Naive thymus-derived CD4-positive, alpha-beta T cell (primary cell): ENCODE results near the gene BCL11B. TPM values are rescaled to one million over a fixed set of nuclear protein-coding genes. Genes with fewer than 3 reads are reported as not detected.

Source experiments
- ATAC-seq: fragments of 150-1000 bp; cut with Tn5 transposase; 2 replicates; pipeline ENCODE4 v1.10.0; 2021; ENCODE audit warnings: mild to moderate bottlenecking, moderate library complexity
- CTCF ChIA-PET: fragments of 350-600 bp; sonication (Branson Sonifier 250); formaldehyde crosslinking; loops from one replicate; lab custom pipeline; 2021; ENCODE audit warnings: antibody characterized with exemption; lab: Charles Lee
- POLR2A ChIA-PET: fragments of 350-600 bp; sonication (Branson Sonifier 250); formaldehyde crosslinking; loops from one replicate; lab custom pipeline; 2021; ENCODE audit warnings: antibody characterized with exemption, inconsistent platforms; lab: Charles Lee
- DNase-seq, 9 donors: peaks; one replicate each; pipeline versions ENCODE4 v3.0.0 to v3.0.0-alpha.2; 2020 to 2022; ENCODE audit warnings: mixed read lengths in 1 of 9
- H3K27ac ChIP-seq: one replicate; pipeline ENCODE4 v1.7.0; 2013; ENCODE audit warnings: mild to moderate bottlenecking, low read depth, low read length, moderate library complexity
- H3K27me3 ChIP-seq, 2 donors: one replicate each; pipeline ENCODE4 v1.7.0; 2013; ENCODE audit warnings: low read length in 2 of 2, mild to moderate bottlenecking in 2 of 2, moderate library complexity in 2 of 2; ENCODE audit not compliant: control insufficient read depth in 2 of 2, insufficient read depth in 2 of 2
- H3K36me3 ChIP-seq, 3 experiments: 1 replicate in 2 of 3; 2 replicates in 1 of 3; pipeline ENCODE4 v1.7.0; 2013; ENCODE audit warnings: low read length in 3 of 3, mild to moderate bottlenecking in 3 of 3, moderate library complexity in 1 of 3; ENCODE audit not compliant: insufficient read depth in 3 of 3, control insufficient read depth in 2 of 3
- H3K4me1 ChIP-seq, 2 donors: one replicate each; pipeline ENCODE4 v1.7.0; 2013; ENCODE audit warnings: low read length in 2 of 2, mild to moderate bottlenecking in 2 of 2, moderate library complexity in 1 of 2; ENCODE audit not compliant: control insufficient read depth in 2 of 2, insufficient read depth in 2 of 2
- H3K4me3 ChIP-seq: 2 replicates; pipeline ENCODE4 v1.7.0; 2013; ENCODE audit warnings: mild to moderate bottlenecking, low read length
- H3K9me3 ChIP-seq, 3 experiments: 1 replicate in 2 of 3; 2 replicates in 1 of 3; pipeline ENCODE4 v1.7.0; 2013; ENCODE audit warnings: low read length in 3 of 3; ENCODE audit not compliant: control insufficient read depth in 2 of 3
- H3K27ac Mint-ChIP-seq, 9 donors: one replicate each; pipeline ENCODE4 v1.8.0; 2020 to 2022; ENCODE audit warnings: mixed read lengths in 9 of 9, mild to moderate bottlenecking in 8 of 9, moderate library complexity in 5 of 9, inconsistent platforms in 2 of 9
- H3K27me3 Mint-ChIP-seq, 5 donors: one replicate each; pipeline ENCODE4 v1.8.0; 2021 to 2022; ENCODE audit warnings: mixed read lengths in 5 of 5, mild to moderate bottlenecking in 1 of 5
- H3K36me3 Mint-ChIP-seq, 5 donors: one replicate each; pipeline ENCODE4 v1.8.0; 2020 to 2022; ENCODE audit warnings: mixed read lengths in 5 of 5, mild to moderate bottlenecking in 3 of 5, inconsistent platforms in 1 of 5
- H3K4me1 Mint-ChIP-seq, 7 donors: one replicate each; pipeline ENCODE4 v1.8.0; 2020 to 2022; ENCODE audit warnings: mixed read lengths in 7 of 7, mild to moderate bottlenecking in 3 of 7, inconsistent platforms in 1 of 7
- H3K4me3 Mint-ChIP-seq, 10 donors: one replicate each; pipeline ENCODE4 v1.8.0; 2020 to 2022; ENCODE audit warnings: mild to moderate bottlenecking in 10 of 10, mixed read lengths in 10 of 10, moderate library complexity in 6 of 10, inconsistent platforms in 2 of 10
- H3K9me3 Mint-ChIP-seq, 11 donors: one replicate each; pipeline ENCODE4 v1.8.0; 2020 to 2022; ENCODE audit warnings: mixed read lengths in 11 of 11, mild to moderate bottlenecking in 4 of 11, inconsistent platforms in 1 of 11, moderate library complexity in 1 of 11
- intact Hi-C, 2 donors: fragments of 100-400 bp; cut with micrococcal nuclease; formaldehyde crosslinking; loops; one replicate each; pipeline ENCODE4 v1.15.1; 2023
- polyA plus RNA-seq, 2 donors: library from polyadenylated mRNA; unstranded; fragments of 300-500 nt; fragmentation: Illumina TruSeq; gene quantifications; one replicate each; pipeline ENCODE4 v1.2.3, GENCODE V29; 2021
- total RNA-seq, 6 experiments: library from RNA in 5 of 6; stranded (reverse) in 5 of 6; gene quantifications; 1 replicate in 5 of 6; 2 replicates in 1 of 6; pipeline ENCODE4 v1.2.3 and lab custom pipeline; 2021 to 2026

The BCL11B gene
- total and polyA plus RNA-seq, 7 experiments from 2014 or later = 10.9 to 269 (median 145) TPM

DNA sequence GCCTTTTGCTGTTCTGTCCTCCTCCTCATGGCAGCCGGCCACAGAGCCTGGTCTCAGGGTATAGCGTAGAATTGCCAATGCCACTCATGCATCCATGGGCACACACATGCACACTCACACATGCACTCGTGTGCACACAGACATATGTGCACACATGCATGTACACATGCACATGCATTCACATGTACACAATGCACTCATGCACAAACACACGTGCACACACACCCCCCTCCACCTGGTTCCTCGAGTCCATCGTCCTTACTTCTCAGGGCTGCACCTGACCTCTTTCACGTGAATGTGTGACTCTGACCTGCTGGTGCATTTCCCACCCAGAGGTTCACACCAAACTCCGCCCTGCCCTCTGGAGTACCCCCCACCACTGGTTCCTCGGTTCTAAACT lies 60.6 kb downstream of the BCL11B start:
- Histone ChIP-seq H3K4me1 (peaks cover 92 to 98% of the 10 kb centered on the region in 2 donors), H3K27me3 (no peaks in the 10 kb centered on the region), H3K36me3 (peaks cover 0 to 41% (median 6%) of the 10 kb centered on the region in 3 experiments), H3K9me3 (no peaks in the 10 kb centered on the region), H3K27ac (peak overlapping the region; percentile 85), H3K4me3 (peak overlapping the region; percentile 10)
- ChIA-PET CTCF (interaction anchor here (0.9 kb wide), 1 partner anchor 11 kb away, joined by 3 read pairs; no protein-coding TSS in a partner anchor), POLR2A (interaction anchor here (23.0 to 69.0 kb wide), 3 partner anchors 2 to 55 kb away, joined by 396 to 2458 read pairs (median 2458); partner anchors contain the start of gene BCL11B)
- Mint-ChIP-seq H3K27me3 (no peaks in the 10 kb centered on the region), H3K4me1 (peaks cover 72 to 100% (median 99%) of the 10 kb centered on the region in 7 donors), H3K27ac (peak overlapping the region; percentile 86 to 100 (median 98)), H3K9me3 (peaks cover 0 to 12% (median 0%) of the 10 kb centered on the region in 11 donors), H3K36me3 (peaks cover 4 to 44% (median 24%) of the 10 kb centered on the region in 5 donors), H3K4me3 (peak overlapping the region; percentile 64 to 94 (median 88))
- intact Hi-C loops = no loop called here
- DNase-seq (no peak), ATAC-seq (no peak)

GRCh38 chr14:99210333-99210732 lies 61.7 kb downstream of the BCL11B start:
- H3K27me3 Mint-ChIP-seq = no peaks in the 10 kb centered on the region
- H3K36me3 ChIP-seq = peaks cover 0 to 47% (median under 1%) of the 10 kb centered on the region in 3 experiments
- peaks cover 4 to 44% (median 30%) of the 10 kb centered on the region in 5 donors for H3K36me3 Mint-ChIP-seq
- H3K27ac ChIP-seq = peak overlapping the region; percentile 85
- CTCF ChIA-PET = interaction anchor here (0.6 to 1.4 kb wide), 2 partner anchors 19 to 52 kb away, joined by 3 to 4 read pairs; no protein-coding TSS in a partner anchor
- H3K4me1 ChIP-seq = peaks cover 89 to 98% of the 10 kb centered on the region in 2 donors
- DNase-seq (no peak), ATAC-seq (no peak)
- peak overlapping the region; percentile 86 to 100 (median 98) for H3K27ac Mint-ChIP-seq
- H3K9me3 ChIP-seq = no peaks in the 10 kb centered on the region
- peak overlapping the region; percentile 10 for H3K4me3 ChIP-seq
- peaks cover 0 to 12% (median 0%) of the 10 kb centered on the region in 11 donors for H3K9me3 Mint-ChIP-seq
- H3K4me3 Mint-ChIP-seq = peak overlapping the region; percentile 47 to 94 (median 88)
- intact Hi-C loops = loop anchor here in 1 of 2 donors (1.0 kb wide), 1 partner anchor 8 kb away; no protein-coding TSS in a partner anchor
- POLR2A ChIA-PET = interaction anchor here (1.0 to 69.0 kb wide), 4 partner anchors 1 to 1000 kb away, joined by 3 to 2458 read pairs (median 1427); partner anchors contain the start of gene BCL11B
- H3K27me3 ChIP-seq = no peaks in the 10 kb centered on the region
- H3K4me1 Mint-ChIP-seq = peaks cover 72 to 100% (median 99%) of the 10 kb centered on the region in 7 donors

DNA sequence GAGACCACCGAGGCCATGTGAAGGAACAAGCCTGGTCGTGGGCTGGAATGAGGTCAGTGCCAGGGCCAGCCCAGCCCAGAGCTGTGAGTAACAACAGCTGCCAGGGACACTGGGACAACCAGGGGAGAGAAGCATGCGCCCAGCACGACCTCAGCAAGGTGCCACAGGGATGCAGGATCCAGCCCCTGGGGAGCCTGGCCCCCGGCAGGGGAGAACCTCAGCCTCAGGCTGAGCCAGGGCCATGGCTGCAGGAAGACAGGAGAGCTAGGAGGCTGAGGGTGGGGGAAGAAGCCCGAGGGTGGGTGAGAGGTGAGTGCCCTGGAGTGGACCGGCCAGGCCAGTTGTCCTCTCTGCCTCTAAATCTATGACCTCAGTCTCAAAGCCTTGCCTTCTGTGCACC lies 62.6 kb downstream of the BCL11B start:
- Histone ChIP-seq H3K36me3 (peaks cover 0 to 55% (median 5%) of the 10 kb centered on the region in 3 experiments), H3K27ac (peak overlapping the region; percentile 85), H3K9me3 (no peaks in the 10 kb centered on the region), H3K27me3 (no peaks in the 10 kb centered on the region), H3K4me1 (peaks cover 90 to 99% of the 10 kb centered on the region in 2 donors), H3K4me3 (peak overlapping the region; percentile 8)
- no peaks in the 10 kb centered on the region for H3K27me3 Mint-ChIP-seq
- H3K27ac Mint-ChIP-seq = peak overlapping the region; percentile 86 to 100 (median 98)
- ChIA-PET CTCF (interaction anchor here (1.4 kb wide), 1 partner anchor 53 kb away, joined by 4 read pairs; no protein-coding TSS in a partner anchor), POLR2A (interaction anchor here (1.0 to 69.0 kb wide), 4 partner anchors 0 to 999 kb away, joined by 3 to 2458 read pairs (median 1427); partner anchors contain the start of gene BCL11B)
- ATAC-seq (no peak), DNase-seq (no peak)
- peaks cover 0 to 12% (median 0%) of the 10 kb centered on the region in 11 donors for H3K9me3 Mint-ChIP-seq
- H3K36me3 Mint-ChIP-seq = peaks cover 4 to 52% (median 37%) of the 10 kb centered on the region in 5 donors
- H3K4me3 Mint-ChIP-seq = peak overlapping the region; percentile 41 to 94 (median 88)
- intact Hi-C loops = no loop called here
- peaks cover 78 to 100% (median 99%) of the 10 kb centered on the region in 7 donors for H3K4me1 Mint-ChIP-seq

- Mint-ChIP-seq H3K27me3 (no peaks in the 10 kb centered on the region), H3K36me3 (peaks cover 4 to 49% (median 36%) of the 10 kb centered on the region in 5 donors), H3K4me3 (peak overlapping the region; percentile 45 to 94 (median 88)), H3K9me3 (peaks cover 0 to 5% (median 0%) of the 10 kb centered on the region in 11 donors), H3K27ac (peak overlapping the region; percentile 53 to 100 (median 98)), H3K4me1 (peaks cover 78 to 100% (median 99%) of the 10 kb centered on the region in 7 donors)
- ChIA-PET CTCF (interaction anchor here (0.6 to 2.6 kb wide), 3 partner anchors 17 to 22 kb away, joined by 3 to 8 read pairs (median 7); no protein-coding TSS in a partner anchor), POLR2A (interaction anchor here (1.1 to 69.0 kb wide), 5 partner anchors 1 to 1072 kb away, joined by 3 to 2458 read pairs (median 396); partner anchors contain the start of gene BCL11B)
- Histone ChIP-seq H3K4me3 (peak overlapping the region; percentile 8), H3K27me3 (no peaks in the 10 kb centered on the region), H3K36me3 (peaks cover 0 to 56% (median 5%) of the 10 kb centered on the region in 3 experiments), H3K4me1 (peaks cover 92 to 100% of the 10 kb centered on the region in 2 donors), H3K9me3 (no peaks in the 10 kb centered on the region), H3K27ac (peak overlapping the region; percentile 85)
- intact Hi-C loops = no loop called here
- DNase-seq (no peak), ATAC-seq (no peak)
Measured at GRCh38 chr14:99208318-99208717, 63.7 kb downstream of the BCL11B start.

DNA sequence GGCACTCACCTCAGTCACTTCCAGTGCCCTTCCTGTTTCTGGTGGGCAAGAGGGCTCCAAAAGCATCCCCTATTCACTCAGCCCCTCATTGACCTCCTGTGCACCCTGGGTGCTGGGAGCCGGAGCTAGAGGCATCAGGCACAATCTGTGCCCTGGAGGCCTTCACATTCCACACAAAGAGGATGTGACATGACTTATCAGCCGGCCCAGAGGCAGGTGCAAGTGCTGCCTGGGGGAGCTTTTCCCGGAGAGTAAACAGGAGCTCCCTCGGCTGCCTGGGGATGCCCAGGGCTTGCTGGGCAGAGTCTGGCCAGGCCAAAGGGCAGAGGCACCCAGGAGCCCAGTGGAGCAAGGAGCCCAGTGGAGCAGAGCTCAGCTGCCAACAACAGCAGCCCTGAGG lies 64.5 kb downstream of the BCL11B start:
- intact Hi-C loops = loop anchor here in 1 of 2 donors (1.0 kb wide), 1 partner anchor 8 kb away; no protein-coding TSS in a partner anchor
- no peaks in the 10 kb centered on the region for H3K27me3 Mint-ChIP-seq
- peak overlapping the region; percentile 86 to 100 (median 98) for H3K27ac Mint-ChIP-seq
- DNase-seq (no peak), ATAC-seq (no peak)
- Histone ChIP-seq H3K36me3 (peaks cover 0 to 55% (median 5%) of the 10 kb centered on the region in 3 experiments), H3K9me3 (no peaks in the 10 kb centered on the region), H3K27me3 (no peaks in the 10 kb centered on the region), H3K27ac (peak overlapping the region; percentile 85), H3K4me3 (no peak overlapping the region), H3K4me1 (peaks cover 92 to 100% of the 10 kb centered on the region in 2 donors)
- H3K36me3 Mint-ChIP-seq = peaks cover 4 to 47% (median 34%) of the 10 kb centered on the region in 5 donors
- peak overlapping the region; percentile 45 to 94 (median 88) for H3K4me3 Mint-ChIP-seq
- H3K4me1 Mint-ChIP-seq = peaks cover 78 to 100% (median 99%) of the 10 kb centered on the region in 7 donors
- ChIA-PET POLR2A (interaction anchor here (0.6 to 69.0 kb wide), 7 partner anchors 2 to 1071 kb away, joined by 3 to 2458 read pairs (median 3); partner anchors contain the start of gene BCL11B), CTCF (interaction anchor here (0.5 to 2.6 kb wide), 7 partner anchors 10 to 1069 kb away, joined by 3 to 7 read pairs (median 3); no protein-coding TSS in a partner anchor)
- peaks cover 0 to 5% (median 0%) of the 10 kb centered on the region in 11 donors for H3K9me3 Mint-ChIP-seq

- H3K36me3 ChIP-seq = peaks cover 0 to 58% (median 5%) of the 10 kb centered on the region in 3 experiments
- peak overlapping the region; percentile 86 to 100 (median 98) for H3K27ac Mint-ChIP-seq
- peaks cover 92 to 100% of the 10 kb centered on the region in 2 donors for H3K4me1 ChIP-seq
- peak overlapping the region; percentile 85 for H3K27ac ChIP-seq
- no peaks in the 10 kb centered on the region for H3K27me3 Mint-ChIP-seq
- peaks cover 0 to 41% (median 30%) of the 10 kb centered on the region in 5 donors for H3K36me3 Mint-ChIP-seq
- H3K4me1 Mint-ChIP-seq = peaks cover 79 to 100% (median 99%) of the 10 kb centered on the region in 7 donors
- H3K9me3 ChIP-seq = no peaks in the 10 kb centered on the region
- H3K4me3 ChIP-seq = peak overlapping the region; percentile 16
- peak overlapping the region; percentile 74 to 94 (median 88) for H3K4me3 Mint-ChIP-seq
- peaks cover 0 to 8% (median 0%) of the 10 kb centered on the region in 11 donors for H3K9me3 Mint-ChIP-seq
- POLR2A ChIA-PET = interaction anchor here (23.0 to 69.0 kb wide), 3 partner anchors 3 to 60 kb away, joined by 396 to 2458 read pairs (median 2458); partner anchors contain the start of gene BCL11B
- DNase-seq = peak in 1 of 9 donors; percentile 37
- no peaks in the 10 kb centered on the region for H3K27me3 ChIP-seq
- intact Hi-C loops = loop anchor here in 1 of 2 donors (1.0 kb wide), 1 partner anchor 8 kb away; no protein-coding TSS in a partner anchor
- ATAC-seq = no peak
- CTCF ChIA-PET = interaction anchor here (2.2 to 2.6 kb wide), 2 partner anchors 21 to 24 kb away, joined by 7 read pairs; no protein-coding TSS in a partner anchor
Measured at GRCh38 chr14:99206090-99206489, 65.9 kb downstream of the BCL11B start.
